ENCODE data around the gene CPNE9.

CPNE9 gene

GRCh38 chr3:9687514-9687913 is 16.1 kb upstream of the CPNE9 start:
- DNase-seq: no peak

GRCh38 chr3:9688961-9689360 is 14.7 kb upstream of the CPNE9 start:
- DNase-seq: no peak

GRCh38 chr3:9689757-9690156 is 13.9 kb upstream of the CPNE9 start:
- DNase-seq: no peak

- DNase-seq: no peak
Observed at GRCh38 chr3:9690451-9691450, 12.9 kb upstream of the CPNE9 start.

- no peak for DNase-seq
Observed at GRCh38 chr3:9691636-9692035, 12.0 kb upstream of the CPNE9 start.

- no peak for DNase-seq
Observed at GRCh38 chr3:9692416-9692815, 11.2 kb upstream of the CPNE9 start.

- peak; percentile 87 for DNase-seq
Observed at GRCh38 chr3:9695345-9695744, 8.3 kb upstream of the CPNE9 start.

- DNase-seq: no peak
Observed at GRCh38 chr3:9695746-9696145, 7.9 kb upstream of the CPNE9 start.

GRCh38 chr3:9696480-9697220 is 7.0 kb upstream of the CPNE9 start:
- no peak for DNase-seq

- no peak for DNase-seq
Observed at GRCh38 chr3:9697892-9698291, 5.7 kb upstream of the CPNE9 start.

GRCh38 chr3:9698293-9698692 is 5.3 kb upstream of the CPNE9 start:
- no peak for DNase-seq

GRCh38 chr3:9700536-9700935 is 3.1 kb upstream of the CPNE9 start:
- no peak for DNase-seq

- DNase-seq: no peak
Observed at GRCh38 chr3:9701006-9701405, 2.6 kb upstream of the CPNE9 start.

GRCh38 chr3:9701711-9702110 is 1.9 kb upstream of the CPNE9 start:
- no peak for DNase-seq

- no peak for DNase-seq
Observed at GRCh38 chr3:9703240-9703639, 393 bp upstream of the CPNE9 start.

GRCh38 chr3:9704347-9705322 is 1.0 kb downstream of the CPNE9 start:
- DNase-seq: peak; percentile 73

GRCh38 chr3:9710174-9710739 is 6.6 kb downstream of the CPNE9 start:
- no peak for DNase-seq

- no peak for DNase-seq
Observed at GRCh38 chr3:9712415-9712814, 8.8 kb downstream of the CPNE9 start.

GRCh38 chr3:9713142-9713541 is 9.5 kb downstream of the CPNE9 start:
- DNase-seq: no peak

GRCh38 chr3:9715136-9715535 is 11.5 kb downstream of the CPNE9 start:
- peak; percentile 29 for DNase-seq

GRCh38 chr3:9715764-9716437 is 12.3 kb downstream of the CPNE9 start:
- no peak for DNase-seq
